GF-D8 (cell line): Measurements from ENCODE around the gene NIPBL.
"Not testable (repeated sequence)": the region's sequence is repeated elsewhere in the genome, so short reads cannot be mapped to it uniquely, and the experiment has no call there.

Source experiments
- DNase-seq: peaks from one replicate; lab custom pipeline; 2025; lab: John Stamatoyannopoulos, UW

NIPBL gene

GRCh38 chr5:37099267-37099666 is 222.7 kb downstream of the NIPBL start:
- DNase-seq, result not testable (repeated sequence)

- DNase-seq, result no peak
Observed at GRCh38 chr5:37103302-37103701, 226.7 kb downstream of the NIPBL start.

- DNase-seq, result no peak
Observed at GRCh38 chr5:37109338-37109737, 232.8 kb downstream of the NIPBL start.

GRCh38 chr5:37110135-37110534 is 233.6 kb downstream of the NIPBL start:
- no peak for DNase-seq

GRCh38 chr5:37111426-37112382 is 235.1 kb downstream of the NIPBL start:
- DNase-seq, result peak; percentile 16

- no peak for DNase-seq
Observed at GRCh38 chr5:37112383-37112991, 235.9 kb downstream of the NIPBL start.
